IMR-90 (cell line): Measurements from ENCODE around the gene TRDN.

Experiments used
- POLR2A ChIP-seq: IDR thresholded peaks from 2 replicates; pipeline ENCODE4 v1.6.1; 2012; ENCODE audit warnings: mild to moderate bottlenecking, low read depth, low read length
- TF ChIP-seq, protein P1 (sequence below): conservative IDR thresholded peaks from 2 replicates; pipeline ENCODE4 v1.5.1; 2012; ENCODE audit warnings: mild to moderate bottlenecking, low read depth, low read length, improper control_type of control experiment

DNA sequence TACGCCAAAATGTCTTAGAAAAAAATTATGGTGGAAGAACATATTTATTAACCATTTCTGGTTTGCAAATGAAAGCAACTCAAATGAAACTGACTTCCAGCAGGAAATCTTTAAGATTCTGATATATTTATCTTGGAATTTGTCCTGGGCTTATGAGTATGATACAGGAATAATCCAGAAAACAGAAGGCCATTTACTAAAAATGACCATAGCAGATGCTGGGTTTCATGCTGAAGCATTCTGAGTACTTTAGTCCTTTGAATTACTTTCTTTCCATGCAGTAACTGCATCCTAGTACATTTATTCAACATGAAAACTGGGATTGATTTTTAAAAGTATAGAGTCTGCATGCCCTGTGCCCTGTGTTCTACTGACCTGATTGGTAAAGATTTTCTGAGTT is 468.3 kb downstream of the TRDN start:
- no peak for TF ChIP-seq POLR2A
- TF ChIP-seq, protein P1, sequence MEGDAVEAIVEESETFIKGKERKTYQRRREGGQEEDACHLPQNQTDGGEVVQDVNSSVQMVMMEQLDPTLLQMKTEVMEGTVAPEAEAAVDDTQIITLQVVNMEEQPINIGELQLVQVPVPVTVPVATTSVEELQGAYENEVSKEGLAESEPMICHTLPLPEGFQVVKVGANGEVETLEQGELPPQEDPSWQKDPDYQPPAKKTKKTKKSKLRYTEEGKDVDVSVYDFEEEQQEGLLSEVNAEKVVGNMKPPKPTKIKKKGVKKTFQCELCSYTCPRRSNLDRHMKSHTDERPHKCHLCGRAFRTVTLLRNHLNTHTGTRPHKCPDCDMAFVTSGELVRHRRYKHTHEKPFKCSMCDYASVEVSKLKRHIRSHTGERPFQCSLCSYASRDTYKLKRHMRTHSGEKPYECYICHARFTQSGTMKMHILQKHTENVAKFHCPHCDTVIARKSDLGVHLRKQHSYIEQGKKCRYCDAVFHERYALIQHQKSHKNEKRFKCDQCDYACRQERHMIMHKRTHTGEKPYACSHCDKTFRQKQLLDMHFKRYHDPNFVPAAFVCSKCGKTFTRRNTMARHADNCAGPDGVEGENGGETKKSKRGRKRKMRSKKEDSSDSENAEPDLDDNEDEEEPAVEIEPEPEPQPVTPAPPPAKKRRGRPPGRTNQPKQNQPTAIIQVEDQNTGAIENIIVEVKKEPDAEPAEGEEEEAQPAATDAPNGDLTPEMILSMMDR: no peak
